Activated CD4-positive, alpha-beta T cell treated with anti-CD3 and anti-CD28 coated beads, Interleukin-2, amount 10 ng/mL, durations not matched to agents 7 days and 5 days (primary cell): ENCODE data around the gene ROPN1. TPM values are rescaled to one million over a fixed set of nuclear protein-coding genes. Genes with fewer than 3 reads are reported as not detected.
"Not testable (repeated sequence)": the region's sequence is repeated elsewhere in the genome, so short reads cannot be mapped to it uniquely, and the experiment has no call there.

Source experiments
- CTCF ChIA-PET: fragments of 350-600 bp; sonication (Branson Sonifier 250); formaldehyde crosslinking; loops from one replicate; lab custom pipeline; 2021; ENCODE audit warnings: antibody characterized with exemption; lab: Charles Lee
- POLR2A ChIA-PET: fragments of 350-600 bp; sonication (Branson Sonifier 250); formaldehyde crosslinking; loops from one replicate; lab custom pipeline; 2021; ENCODE audit warnings: antibody characterized with exemption; lab: Charles Lee
- DNase-seq: peaks from one replicate; pipeline ENCODE4 v3.0.0-alpha.2; 2020
- H3K27ac Mint-ChIP-seq: one replicate; pipeline ENCODE4 v1.8.0; 2021; ENCODE audit warnings: mild to moderate bottlenecking, moderate library complexity, mixed read lengths
- H3K27me3 Mint-ChIP-seq: one replicate; pipeline ENCODE4 v1.8.0; 2021; ENCODE audit warnings: mixed read lengths
- H3K36me3 Mint-ChIP-seq: one replicate; pipeline ENCODE4 v1.8.0; 2021; ENCODE audit warnings: low read depth, mixed read lengths
- H3K4me1 Mint-ChIP-seq: one replicate; pipeline ENCODE4 v1.8.0; 2021; ENCODE audit warnings: mixed read lengths
- H3K4me3 Mint-ChIP-seq: one replicate; pipeline ENCODE4 v1.8.0; 2021; ENCODE audit warnings: mild to moderate bottlenecking, moderate library complexity, mixed read lengths
- H3K9me3 Mint-ChIP-seq: one replicate; pipeline ENCODE4 v1.8.0; 2021; ENCODE audit warnings: mixed read lengths
- total RNA-seq, 2 experiments: library from RNA; stranded (reverse); gene quantifications; one replicate each; pipeline ENCODE4 v1.2.3, GENCODE V29; 2021

The ROPN1 gene
- total RNA-seq, 2 experiments from 2014 or later, result not detected

DNA sequence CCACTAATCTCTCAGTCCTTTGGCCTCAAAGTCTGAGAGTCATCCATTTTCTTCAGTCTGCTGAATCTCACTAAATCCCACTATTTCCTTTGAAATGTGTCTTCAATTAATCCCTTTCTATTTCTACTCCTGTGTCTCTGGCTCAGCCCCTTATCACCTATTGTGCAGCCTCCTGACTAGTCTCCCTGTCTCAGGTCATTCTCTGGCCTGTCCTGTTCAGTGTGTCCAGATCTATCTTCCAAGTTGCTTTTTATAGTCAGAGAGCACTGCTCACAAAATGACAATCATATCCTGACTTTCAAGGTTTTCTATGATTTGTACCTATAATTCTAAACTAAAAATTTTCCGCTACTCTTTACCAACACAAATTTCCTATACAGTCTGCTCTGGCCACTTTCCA, 7.6 kb downstream of the ROPN1 start:
- ChIA-PET POLR2A (no interaction called here), CTCF (no interaction called here)
- no peak overlapping the region for H3K4me3 Mint-ChIP-seq
- peaks cover 53% of the 10 kb centered on the region for H3K27me3 Mint-ChIP-seq
- H3K9me3 Mint-ChIP-seq, result no peaks in the 10 kb centered on the region
- H3K36me3 Mint-ChIP-seq, result no peaks in the 10 kb centered on the region
- no peaks in the 10 kb centered on the region for H3K4me1 Mint-ChIP-seq
- no peak overlapping the region for H3K27ac Mint-ChIP-seq
- no peak for DNase-seq

DNA sequence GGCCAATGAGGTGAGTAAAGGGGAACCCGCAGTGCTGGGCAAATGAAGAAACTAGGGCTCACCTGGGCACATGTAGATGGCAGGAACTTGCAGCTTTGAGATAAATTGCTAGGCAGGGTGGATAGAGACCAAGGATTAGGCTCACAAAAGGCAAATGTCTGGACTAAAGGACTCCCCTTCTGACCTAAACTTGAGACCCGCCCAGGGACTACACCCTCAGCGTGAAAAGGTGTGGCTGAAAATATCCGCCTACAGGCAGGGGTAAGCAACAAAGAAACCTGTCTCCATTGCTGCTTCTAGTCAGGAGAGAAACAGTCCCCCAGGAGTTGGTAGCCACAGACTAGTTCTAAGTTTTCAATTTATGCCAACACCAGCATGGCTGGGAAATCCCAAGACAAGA, 10.6 kb downstream of the ROPN1 start:
- H3K4me3 Mint-ChIP-seq, H3K4me1 Mint-ChIP-seq, H3K36me3 Mint-ChIP-seq, H3K27ac Mint-ChIP-seq, DNase-seq, POLR2A ChIA-PET, H3K9me3 Mint-ChIP-seq: not testable (repeated sequence)
- CTCF ChIA-PET, result interaction anchor here (1.6 kb wide), 1 partner anchor 9 kb away, joined by 5 read pairs; no protein-coding TSS in a partner anchor
- H3K27me3 Mint-ChIP-seq, result peaks cover 38% of the 10 kb centered on the region

DNA sequence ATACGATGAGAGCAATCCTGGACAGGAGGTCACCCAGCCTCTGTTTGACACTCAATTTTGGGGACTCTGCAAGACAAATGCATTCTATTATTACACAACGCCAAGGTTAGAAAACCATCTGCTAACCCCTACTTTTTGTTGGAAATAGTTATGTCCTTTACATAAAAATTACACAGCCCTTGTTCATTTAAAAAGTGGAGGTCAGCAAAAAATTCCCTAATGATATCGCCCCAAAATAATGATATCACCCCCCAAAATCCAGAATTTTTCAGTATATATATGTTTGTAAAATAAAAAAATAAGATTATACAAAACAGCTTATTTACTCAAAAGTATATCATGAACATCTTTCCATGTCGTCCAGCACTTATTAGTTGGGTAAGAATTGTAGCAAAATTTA, 11.4 kb downstream of the ROPN1 start:
- H3K27ac Mint-ChIP-seq, result no peak overlapping the region
- ChIA-PET CTCF (interaction anchor here (1.6 kb wide), 1 partner anchor 10 kb away, joined by 5 read pairs; no protein-coding TSS in a partner anchor), POLR2A (no interaction called here)
- no peaks in the 10 kb centered on the region for H3K36me3 Mint-ChIP-seq
- no peak overlapping the region for H3K4me3 Mint-ChIP-seq
- no peak for DNase-seq
- no peaks in the 10 kb centered on the region for H3K9me3 Mint-ChIP-seq
- H3K4me1 Mint-ChIP-seq, result no peaks in the 10 kb centered on the region
- peaks cover 43% of the 10 kb centered on the region for H3K27me3 Mint-ChIP-seq

DNA sequence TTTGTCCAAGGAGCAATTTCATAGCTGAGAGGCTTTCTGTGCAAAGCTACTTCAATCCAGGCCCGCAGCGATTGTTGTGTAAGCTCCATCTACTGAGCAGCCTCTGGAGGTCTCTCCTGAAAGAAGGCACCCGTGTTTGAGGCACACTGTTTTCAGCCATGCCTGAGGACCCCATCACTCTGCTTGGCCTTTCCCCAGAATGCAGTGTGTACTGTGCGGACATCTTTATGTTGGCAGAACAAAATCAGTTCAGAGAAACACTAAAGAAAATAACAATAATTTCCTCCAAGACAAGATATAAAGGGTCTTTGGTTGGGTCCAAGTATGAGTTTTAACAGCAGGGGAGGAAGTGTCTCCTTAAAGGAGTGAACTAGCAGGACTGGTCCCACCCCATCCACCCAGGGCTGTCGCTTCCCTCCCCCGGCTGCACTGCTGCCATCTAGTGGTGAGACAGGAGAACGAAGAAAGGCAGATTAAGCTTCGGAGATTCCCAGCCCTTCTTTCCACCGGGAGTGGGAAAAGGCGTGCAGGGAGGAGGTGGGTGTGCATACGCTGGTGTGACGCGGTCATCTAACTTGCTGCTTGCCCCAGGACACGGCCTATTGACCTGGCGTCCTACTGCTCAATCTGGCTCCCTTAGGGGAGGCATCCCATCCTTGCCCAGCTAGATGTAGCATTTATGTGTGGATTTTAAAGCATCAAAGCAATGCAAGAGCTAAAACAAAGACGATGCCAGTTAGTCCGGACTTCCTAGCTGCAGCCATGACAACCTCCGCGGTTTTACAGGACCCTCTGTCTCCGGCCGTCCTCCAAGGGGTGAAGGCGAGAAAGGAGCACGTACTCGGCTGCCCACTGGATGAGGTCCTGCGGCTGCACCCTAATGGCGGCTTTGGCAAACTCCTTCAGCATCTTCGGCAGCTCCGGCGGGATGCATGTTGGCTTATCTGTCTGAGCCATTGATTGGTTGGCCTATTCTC, 12.1 kb downstream of the ROPN1 start:
- H3K27me3 Mint-ChIP-seq, result peaks cover 43% of the 10 kb centered on the region

DNA sequence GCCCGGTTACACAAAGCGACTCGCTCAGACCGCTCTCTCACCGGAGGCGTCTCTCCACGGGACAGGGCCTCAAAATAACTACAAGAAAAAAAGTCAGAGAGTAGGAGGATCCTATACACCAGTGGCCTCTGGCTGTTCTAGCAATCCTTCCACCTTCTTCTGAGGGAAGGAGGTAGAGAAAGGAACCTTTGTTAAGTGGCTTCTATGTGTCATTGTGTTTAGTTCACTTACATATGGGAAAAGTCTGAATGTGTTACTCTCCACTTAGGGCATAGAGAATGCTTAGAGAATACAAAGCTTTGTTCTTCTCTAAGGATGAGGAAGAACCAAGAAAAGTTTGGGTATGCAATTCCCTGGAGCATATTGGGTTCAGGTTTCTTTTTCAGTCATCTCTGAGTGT, 15.0 kb downstream of the ROPN1 start:
- H3K27ac Mint-ChIP-seq, DNase-seq: not testable (repeated sequence)

More for the DNA sequence above, 12.1 kb downstream of the ROPN1 start:
- CTCF ChIA-PET, result interaction anchor here (1.6 kb wide), 1 partner anchor 10 kb away, joined by 5 read pairs; no protein-coding TSS in a partner anchor
- POLR2A ChIA-PET, H3K4me3 Mint-ChIP-seq, H3K36me3 Mint-ChIP-seq, H3K4me1 Mint-ChIP-seq, H3K9me3 Mint-ChIP-seq, H3K27ac Mint-ChIP-seq: not testable (repeated sequence)
- peak; percentile 15 for DNase-seq

DNA sequence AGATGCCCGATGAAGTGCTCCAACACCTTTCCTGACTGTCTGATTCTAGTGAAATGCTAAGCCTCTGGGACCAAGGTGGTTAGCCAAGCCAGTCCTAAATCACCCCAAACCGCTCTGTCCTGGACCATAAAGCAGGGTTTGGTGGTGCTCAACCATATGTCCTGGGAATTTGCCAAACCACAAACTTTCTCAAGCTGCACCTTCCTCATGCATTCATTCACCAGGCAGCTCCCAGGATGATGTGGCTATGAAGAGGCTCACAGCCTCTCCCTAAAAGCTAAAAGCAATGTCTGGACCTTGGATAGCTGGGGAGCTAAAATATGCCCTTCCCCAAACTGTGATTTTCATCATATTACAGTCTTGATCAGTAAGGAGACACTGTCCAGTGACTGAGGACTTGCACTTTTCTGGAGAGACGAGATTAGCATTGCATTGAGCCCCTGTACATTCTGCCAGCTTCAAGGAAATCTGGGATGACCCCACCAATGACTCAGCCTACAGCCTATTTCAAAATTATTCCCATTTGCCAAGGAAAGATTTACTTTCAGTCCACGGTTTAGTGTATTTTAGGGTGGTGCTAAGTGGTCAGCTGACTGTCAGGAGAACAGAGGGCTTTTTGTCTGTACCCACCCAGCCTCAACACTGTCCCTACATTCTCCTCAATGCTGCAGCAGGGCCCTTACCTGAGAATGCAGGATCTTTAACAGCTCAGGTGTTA, 15.6 kb downstream of the ROPN1 start:
- POLR2A ChIA-PET, result interaction anchor here (0.5 kb wide), 1 partner anchor 12 kb away, joined by 3 read pairs; no protein-coding TSS in a partner anchor
- DNase-seq, H3K36me3 Mint-ChIP-seq, H3K27ac Mint-ChIP-seq, CTCF ChIA-PET, H3K4me1 Mint-ChIP-seq, H3K9me3 Mint-ChIP-seq, H3K4me3 Mint-ChIP-seq: not testable (repeated sequence)
- H3K27me3 Mint-ChIP-seq, result peaks cover 34% of the 10 kb centered on the region

More for the DNA sequence above, 15.0 kb downstream of the ROPN1 start:
- H3K4me1 Mint-ChIP-seq, POLR2A ChIA-PET, H3K9me3 Mint-ChIP-seq, H3K4me3 Mint-ChIP-seq, H3K36me3 Mint-ChIP-seq, CTCF ChIA-PET: not testable (repeated sequence)
- peaks cover 34% of the 10 kb centered on the region for H3K27me3 Mint-ChIP-seq

DNA sequence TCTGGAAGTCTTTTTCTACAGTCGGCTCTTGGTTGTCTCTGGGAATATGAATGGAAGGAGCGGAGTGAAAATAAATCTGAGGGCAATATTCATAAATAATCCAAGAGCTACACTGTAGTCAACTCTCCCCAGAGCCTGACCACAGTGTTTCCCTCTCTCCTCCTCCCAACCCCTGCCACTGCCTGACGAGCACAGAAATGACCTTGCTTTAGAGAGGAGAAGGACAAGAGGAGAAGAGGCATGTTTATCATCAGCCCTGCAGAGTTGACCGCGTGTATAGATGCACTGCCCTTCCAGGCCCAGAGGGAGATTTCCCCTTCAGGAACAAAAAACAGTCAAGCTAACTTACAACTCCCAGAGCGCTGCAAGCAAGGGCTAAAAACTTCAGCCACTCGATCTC, 16.9 kb downstream of the ROPN1 start:
- DNase-seq, H3K36me3 Mint-ChIP-seq, H3K4me1 Mint-ChIP-seq, H3K4me3 Mint-ChIP-seq, POLR2A ChIA-PET, CTCF ChIA-PET, H3K27ac Mint-ChIP-seq, H3K9me3 Mint-ChIP-seq: not testable (repeated sequence)
- peaks cover 35% of the 10 kb centered on the region for H3K27me3 Mint-ChIP-seq

DNA sequence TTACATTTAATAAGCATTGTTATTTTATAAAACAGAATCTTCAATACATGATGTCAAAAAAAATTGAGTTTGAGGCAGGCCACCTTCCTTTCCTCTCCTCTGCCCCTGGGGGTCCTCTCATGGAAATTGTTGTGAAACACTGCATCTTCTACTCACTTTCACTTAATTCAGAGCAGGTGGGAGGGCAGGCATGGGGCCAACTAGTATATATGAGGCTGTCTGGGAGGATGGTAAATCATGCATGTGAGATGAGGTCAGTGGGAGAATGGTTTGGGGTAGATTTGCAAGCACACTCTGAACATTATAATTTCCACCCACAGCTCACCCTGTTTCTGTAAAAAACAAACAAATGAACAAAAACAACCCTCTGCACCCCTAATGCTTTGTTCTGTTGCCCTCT, 20.5 kb downstream of the ROPN1 start:
- Mint-ChIP-seq H3K27me3 (peaks cover 53% of the 10 kb centered on the region), H3K9me3 (no peaks in the 10 kb centered on the region)
- no peak for DNase-seq

DNA sequence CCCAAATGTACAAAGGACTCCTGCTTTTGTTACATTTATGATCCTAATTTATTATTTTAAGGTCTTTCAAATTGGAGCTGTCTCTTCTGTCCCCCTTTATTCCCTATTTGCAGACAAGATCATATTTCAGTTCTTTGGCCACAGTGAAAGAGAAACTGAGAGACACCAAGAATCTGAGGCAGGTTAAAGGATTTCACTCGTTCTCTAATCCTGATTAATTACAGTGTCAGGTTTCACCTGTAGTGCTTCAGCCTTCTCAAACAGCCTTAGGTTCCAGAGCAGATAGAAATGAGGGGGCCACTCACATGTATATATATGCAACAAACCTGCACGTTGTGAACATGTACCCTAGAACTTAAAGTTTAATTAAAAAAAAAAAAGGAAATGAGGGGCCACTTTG, 24.7 kb downstream of the ROPN1 start:
- DNase-seq, H3K36me3 Mint-ChIP-seq, H3K4me1 Mint-ChIP-seq, POLR2A ChIA-PET, H3K9me3 Mint-ChIP-seq, H3K27ac Mint-ChIP-seq, CTCF ChIA-PET, H3K4me3 Mint-ChIP-seq: not testable (repeated sequence)
- peaks cover 62% of the 10 kb centered on the region for H3K27me3 Mint-ChIP-seq

More for the DNA sequence above, 20.5 kb downstream of the ROPN1 start:
- POLR2A ChIA-PET, result no interaction called here
- Mint-ChIP-seq H3K4me1 (no peaks in the 10 kb centered on the region), H3K27ac (no peak overlapping the region), H3K4me3 (no peak overlapping the region), H3K36me3 (no peaks in the 10 kb centered on the region)
- CTCF ChIA-PET, result no interaction called here

DNA sequence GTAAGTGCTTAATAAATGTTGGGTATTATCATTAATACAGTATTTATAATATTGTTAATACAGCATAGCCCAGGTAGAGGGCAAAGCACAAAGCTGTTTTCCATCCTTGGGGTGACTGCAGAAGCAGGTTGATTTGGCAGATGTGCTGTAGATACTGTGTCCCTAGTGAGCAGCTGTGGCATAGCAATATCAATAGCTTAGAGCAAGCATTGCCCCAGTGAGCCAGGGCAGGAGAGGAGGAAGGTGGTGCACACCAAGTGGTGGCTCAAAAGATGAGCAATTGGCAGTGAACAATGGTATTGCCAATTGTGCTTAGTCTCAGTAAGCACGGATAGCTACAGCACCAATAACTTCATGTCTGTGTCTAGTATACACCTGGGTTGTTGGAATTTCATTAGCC, 25.1 kb downstream of the ROPN1 start:
- H3K27ac Mint-ChIP-seq, H3K9me3 Mint-ChIP-seq, CTCF ChIA-PET, H3K4me3 Mint-ChIP-seq, H3K4me1 Mint-ChIP-seq, POLR2A ChIA-PET, DNase-seq, H3K36me3 Mint-ChIP-seq: not testable (repeated sequence)
- H3K27me3 Mint-ChIP-seq, result peaks cover 63% of the 10 kb centered on the region

DNA sequence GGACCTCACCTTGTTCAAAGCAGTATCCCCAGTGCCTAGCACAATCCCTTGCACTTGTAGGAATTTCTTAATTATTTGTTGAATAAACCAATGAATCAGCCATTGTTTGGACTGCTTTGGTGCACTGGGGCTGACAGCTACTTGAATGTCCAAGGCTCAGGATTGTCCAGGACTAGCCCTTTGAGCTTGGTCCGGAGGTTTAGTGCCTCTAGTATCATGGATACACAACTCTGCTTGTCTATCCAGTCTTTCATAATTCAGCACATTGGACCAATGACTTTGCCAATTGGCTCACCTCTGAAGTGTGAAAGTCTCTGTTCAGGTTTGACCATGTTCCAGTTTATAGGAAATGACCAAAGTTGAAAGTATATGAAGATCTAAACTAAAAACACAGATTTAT, 27.1 kb downstream of the ROPN1 start:
- H3K36me3 Mint-ChIP-seq, H3K4me1 Mint-ChIP-seq, H3K4me3 Mint-ChIP-seq, H3K9me3 Mint-ChIP-seq, POLR2A ChIA-PET, DNase-seq, H3K27ac Mint-ChIP-seq, CTCF ChIA-PET: not testable (repeated sequence)
- peaks cover 52% of the 10 kb centered on the region for H3K27me3 Mint-ChIP-seq

DNA sequence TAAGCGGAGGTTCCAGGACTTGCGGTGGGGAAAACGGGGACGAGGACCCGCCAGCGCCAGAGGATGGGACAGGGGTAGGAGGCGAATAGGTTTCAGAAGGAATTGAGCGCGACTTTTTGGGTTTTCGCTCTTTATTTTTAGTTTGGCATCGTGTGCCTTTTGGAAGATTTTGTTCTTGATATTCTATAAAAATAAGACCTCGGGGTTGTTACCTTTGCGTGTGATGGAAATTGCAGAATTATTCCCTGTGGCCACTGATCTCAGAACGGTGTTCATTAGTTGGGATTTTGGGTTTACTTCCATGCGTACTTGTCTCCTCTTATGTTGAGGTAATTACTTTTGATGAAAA, 30.4 kb downstream of the ROPN1 start:
- ChIA-PET CTCF (interaction anchor here (1.0 to 1.2 kb wide), 2 partner anchors 12 to 22 kb away, joined by 3 to 4 read pairs; no protein-coding TSS in a partner anchor), POLR2A (no interaction called here)
- H3K4me3 Mint-ChIP-seq, result peak overlapping the region; percentile 93
- peaks cover 33% of the 10 kb centered on the region for H3K27me3 Mint-ChIP-seq
- no peak for DNase-seq
- peak overlapping the region; percentile 97 for H3K27ac Mint-ChIP-seq
- H3K9me3 Mint-ChIP-seq, result no peaks in the 10 kb centered on the region
- H3K36me3 Mint-ChIP-seq, result peaks cover 3% of the 10 kb centered on the region
- peaks cover 26% of the 10 kb centered on the region for H3K4me1 Mint-ChIP-seq
